Thyroid gland (tissue), 4 donors: ENCODE results near the gene EPHB6.

Experiments used
- POLR2A ChIP-seq, 2 donors: fragments of 450-650 bp; IDR thresholded peaks; one replicate each; pipeline ENCODE4 v1.6.1; 2017; ENCODE audit warnings: antibody characterized with exemption in 2 of 2, mild to moderate bottlenecking in 2 of 2, moderate library complexity in 1 of 2
- TF ChIP-seq, protein P1 (sequence below), 6 experiments: fragments of 200-600 bp in 3 of 6; fragments of 450-650 bp in 3 of 6; sonication (generic) in 3 of 6; IDR thresholded peaks; one replicate each; pipeline ENCODE4 v1.5.1; 2016 to 2019; ENCODE audit warnings: antibody characterized with exemption in 6 of 6, mild to moderate bottlenecking in 2 of 6, inconsistent platforms in 1 of 6, moderate library complexity in 1 of 6

GRCh38 chr7:142855114-142855743, 353 bp downstream of the EPHB6 start:
- TF ChIP-seq, protein P1, sequence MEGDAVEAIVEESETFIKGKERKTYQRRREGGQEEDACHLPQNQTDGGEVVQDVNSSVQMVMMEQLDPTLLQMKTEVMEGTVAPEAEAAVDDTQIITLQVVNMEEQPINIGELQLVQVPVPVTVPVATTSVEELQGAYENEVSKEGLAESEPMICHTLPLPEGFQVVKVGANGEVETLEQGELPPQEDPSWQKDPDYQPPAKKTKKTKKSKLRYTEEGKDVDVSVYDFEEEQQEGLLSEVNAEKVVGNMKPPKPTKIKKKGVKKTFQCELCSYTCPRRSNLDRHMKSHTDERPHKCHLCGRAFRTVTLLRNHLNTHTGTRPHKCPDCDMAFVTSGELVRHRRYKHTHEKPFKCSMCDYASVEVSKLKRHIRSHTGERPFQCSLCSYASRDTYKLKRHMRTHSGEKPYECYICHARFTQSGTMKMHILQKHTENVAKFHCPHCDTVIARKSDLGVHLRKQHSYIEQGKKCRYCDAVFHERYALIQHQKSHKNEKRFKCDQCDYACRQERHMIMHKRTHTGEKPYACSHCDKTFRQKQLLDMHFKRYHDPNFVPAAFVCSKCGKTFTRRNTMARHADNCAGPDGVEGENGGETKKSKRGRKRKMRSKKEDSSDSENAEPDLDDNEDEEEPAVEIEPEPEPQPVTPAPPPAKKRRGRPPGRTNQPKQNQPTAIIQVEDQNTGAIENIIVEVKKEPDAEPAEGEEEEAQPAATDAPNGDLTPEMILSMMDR (IDR thresholded peaks at IDR 0.05) = peak in 2 of 6 experiments; percentile 10 to 13
- no peak for TF ChIP-seq POLR2A (IDR thresholded peaks at IDR 0.05)
